Measurements from ENCODE around the gene CHD6.

DNA sequence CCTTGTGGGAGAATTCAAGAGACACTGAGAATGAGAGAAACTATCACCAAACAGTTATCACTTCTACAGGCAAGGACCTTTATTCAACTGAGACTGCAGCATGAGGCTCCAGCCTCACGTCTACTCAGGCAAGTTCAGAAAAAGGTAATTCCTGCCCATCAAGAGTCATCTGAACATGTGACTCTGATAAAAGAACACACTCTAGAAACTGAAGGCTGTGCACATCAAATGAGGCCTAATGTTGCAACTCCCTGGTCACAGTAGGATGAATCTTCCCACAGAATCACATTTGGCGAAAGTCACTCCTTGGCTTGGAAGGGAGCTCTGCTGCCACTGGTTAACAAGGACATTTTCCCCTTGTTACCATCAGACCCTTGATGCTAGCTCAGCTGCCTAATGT lies 180.3 kb downstream of the CHD6 start:
- TF ChIP-seq HDAC2 (CRISPR knock-in tag; IDR thresholded peaks at IDR 0.05) (no peak), SUZ12 (IDR thresholded peaks at IDR 0.05; ENCODE audit: low read depth, low read length) (no peak), SOX6 (IDR thresholded peaks at IDR 0.05) (no peak), SOX6 (CRISPR knock-in tag; IDR thresholded peaks at IDR 0.05) (no peak)
- TF ChIP-seq, protein P1, sequence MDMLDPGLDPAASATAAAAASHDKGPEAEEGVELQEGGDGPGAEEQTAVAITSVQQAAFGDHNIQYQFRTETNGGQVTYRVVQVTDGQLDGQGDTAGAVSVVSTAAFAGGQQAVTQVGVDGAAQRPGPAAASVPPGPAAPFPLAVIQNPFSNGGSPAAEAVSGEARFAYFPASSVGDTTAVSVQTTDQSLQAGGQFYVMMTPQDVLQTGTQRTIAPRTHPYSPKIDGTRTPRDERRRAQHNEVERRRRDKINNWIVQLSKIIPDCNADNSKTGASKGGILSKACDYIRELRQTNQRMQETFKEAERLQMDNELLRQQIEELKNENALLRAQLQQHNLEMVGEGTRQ (IDR thresholded peaks at IDR 0.05; ENCODE audit: low read depth, low read length) = no peak
- TF ChIP-seq, protein P1 (CRISPR knock-in tag; IDR thresholded peaks at IDR 0.05; ENCODE audit: borderline replicate concordance) = no peak

All from HepG2 (cell line).